Activated CD4-positive, alpha-beta T cell treated with anti-CD3 and anti-CD28 coated beads, Interleukin-2, amount 10 ng/mL, durations not matched to agents 7 days and 5 days (primary cell): Measurements from ENCODE around the gene CXCL6. TPM values are rescaled to one million over a fixed set of nuclear protein-coding genes. Genes with fewer than 3 reads are reported as not detected.

Experiments used
- CTCF ChIA-PET: fragments of 350-600 bp; sonication (Branson Sonifier 250); formaldehyde crosslinking; loops from one replicate; lab custom pipeline; 2021; ENCODE audit warnings: antibody characterized with exemption; lab: Charles Lee
- POLR2A ChIA-PET: fragments of 350-600 bp; sonication (Branson Sonifier 250); formaldehyde crosslinking; loops from one replicate; lab custom pipeline; 2021; ENCODE audit warnings: antibody characterized with exemption; lab: Charles Lee
- DNase-seq: peaks from one replicate; pipeline ENCODE4 v3.0.0-alpha.2; 2020
- H3K27ac Mint-ChIP-seq: one replicate; pipeline ENCODE4 v1.8.0; 2021; ENCODE audit warnings: mild to moderate bottlenecking, moderate library complexity, mixed read lengths
- H3K27me3 Mint-ChIP-seq: one replicate; pipeline ENCODE4 v1.8.0; 2021; ENCODE audit warnings: mixed read lengths
- H3K36me3 Mint-ChIP-seq: one replicate; pipeline ENCODE4 v1.8.0; 2021; ENCODE audit warnings: low read depth, mixed read lengths
- H3K4me1 Mint-ChIP-seq: one replicate; pipeline ENCODE4 v1.8.0; 2021; ENCODE audit warnings: mixed read lengths
- H3K4me3 Mint-ChIP-seq: one replicate; pipeline ENCODE4 v1.8.0; 2021; ENCODE audit warnings: mild to moderate bottlenecking, moderate library complexity, mixed read lengths
- H3K9me3 Mint-ChIP-seq: one replicate; pipeline ENCODE4 v1.8.0; 2021; ENCODE audit warnings: mixed read lengths
- total RNA-seq, 2 experiments: library from RNA; stranded (reverse); gene quantifications; one replicate each; pipeline ENCODE4 v1.2.3, GENCODE V29; 2021

CXCL6 gene
- not detected for total RNA-seq

GRCh38 chr4:73836373-73837279, at the start of gene CXCL6:
TSS of gene CXCL6 (plus strand) at chr4:73836678. CDS start at chr4:73836751, 73 bp downstream.
- DNase-seq = no peak
- no peaks in the 10 kb centered on the region for H3K9me3 Mint-ChIP-seq
- H3K27ac Mint-ChIP-seq = no peak within 1 kb of the TSS
- ChIA-PET CTCF (no interaction called here), POLR2A (no interaction called here)
- H3K4me3 Mint-ChIP-seq = no peak within 1 kb of the TSS
- H3K27me3 Mint-ChIP-seq = peaks cover 21% of the 10 kb centered on the region
- no peaks in the 10 kb centered on the region for H3K36me3 Mint-ChIP-seq
- no peaks in the 10 kb centered on the region for H3K4me1 Mint-ChIP-seq

GRCh38 chr4:73788411-73788810, 48.1 kb upstream of the CXCL6 start:
- Mint-ChIP-seq H3K27ac (no peak overlapping the region), H3K9me3 (no peaks in the 10 kb centered on the region), H3K27me3 (peaks cover 3% of the 10 kb centered on the region), H3K4me1 (no peaks in the 10 kb centered on the region), H3K4me3 (no peak overlapping the region), H3K36me3 (no peaks in the 10 kb centered on the region)
- POLR2A ChIA-PET = no interaction called here
- CTCF ChIA-PET = no interaction called here
- no peak for DNase-seq

GRCh38 chr4:73798842-73799241, 37.6 kb upstream of the CXCL6 start:
- H3K4me1 Mint-ChIP-seq = no peaks in the 10 kb centered on the region
- no peak overlapping the region for H3K27ac Mint-ChIP-seq
- H3K27me3 Mint-ChIP-seq = no peaks in the 10 kb centered on the region
- no peak overlapping the region for H3K4me3 Mint-ChIP-seq
- POLR2A ChIA-PET = no interaction called here
- DNase-seq = no peak
- peaks cover 4% of the 10 kb centered on the region for H3K9me3 Mint-ChIP-seq
- CTCF ChIA-PET = interaction anchor here (0.6 to 0.7 kb wide), 2 partner anchors 31 to 580 kb away, joined by 3 to 6 read pairs; no protein-coding TSS in a partner anchor
- no peaks in the 10 kb centered on the region for H3K36me3 Mint-ChIP-seq

- ChIA-PET CTCF (no interaction called here), POLR2A (no interaction called here)
- no peaks in the 10 kb centered on the region for H3K36me3 Mint-ChIP-seq
- H3K27me3 Mint-ChIP-seq = no peaks in the 10 kb centered on the region
- no peaks in the 10 kb centered on the region for H3K4me1 Mint-ChIP-seq
- DNase-seq = no peak
- H3K4me3 Mint-ChIP-seq = no peak overlapping the region
- H3K9me3 Mint-ChIP-seq = peaks cover 6% of the 10 kb centered on the region
- H3K27ac Mint-ChIP-seq = no peak overlapping the region
These were observed 36.3 kb upstream of the CXCL6 start for GRCh38 chr4:73800206-73800605.

- no peaks in the 10 kb centered on the region for H3K27me3 Mint-ChIP-seq
- no peaks in the 10 kb centered on the region for H3K36me3 Mint-ChIP-seq
- DNase-seq = no peak
- H3K9me3 Mint-ChIP-seq = peaks cover 6% of the 10 kb centered on the region
- no peak overlapping the region for H3K4me3 Mint-ChIP-seq
- H3K27ac Mint-ChIP-seq = no peak overlapping the region
- no peaks in the 10 kb centered on the region for H3K4me1 Mint-ChIP-seq
- POLR2A ChIA-PET = no interaction called here
- CTCF ChIA-PET = no interaction called here
These were observed 34.8 kb upstream of the CXCL6 start for GRCh38 chr4:73801692-73802091.

- Mint-ChIP-seq H3K36me3 (no peaks in the 10 kb centered on the region), H3K4me3 (no peak overlapping the region), H3K27ac (no peak overlapping the region), H3K4me1 (no peaks in the 10 kb centered on the region), H3K9me3 (peaks cover 6% of the 10 kb centered on the region), H3K27me3 (peaks cover 4% of the 10 kb centered on the region)
- ChIA-PET CTCF (no interaction called here), POLR2A (no interaction called here)
- DNase-seq = no peak
These were observed 33.3 kb upstream of the CXCL6 start for GRCh38 chr4:73803213-73803612.

- Mint-ChIP-seq H3K4me1 (peaks cover 6% of the 10 kb centered on the region), H3K27ac (no peak overlapping the region), H3K9me3 (no peaks in the 10 kb centered on the region), H3K27me3 (peaks cover 6% of the 10 kb centered on the region), H3K4me3 (no peak overlapping the region), H3K36me3 (no peaks in the 10 kb centered on the region)
- CTCF ChIA-PET = no interaction called here
- DNase-seq = no peak
- POLR2A ChIA-PET = no interaction called here
These were observed 26.3 kb upstream of the CXCL6 start for GRCh38 chr4:73810191-73810590.

- Mint-ChIP-seq H3K4me1 (peaks cover 9% of the 10 kb centered on the region), H3K27ac (no peak overlapping the region), H3K4me3 (no peak overlapping the region), H3K27me3 (peaks cover 6% of the 10 kb centered on the region), H3K9me3 (no peaks in the 10 kb centered on the region), H3K36me3 (no peaks in the 10 kb centered on the region)
- CTCF ChIA-PET = no interaction called here
- DNase-seq = no peak
- POLR2A ChIA-PET = no interaction called here
These were observed 24.6 kb upstream of the CXCL6 start for GRCh38 chr4:73811841-73812240.

- POLR2A ChIA-PET = no interaction called here
- CTCF ChIA-PET = no interaction called here
- DNase-seq = no peak
- H3K36me3 Mint-ChIP-seq = no peaks in the 10 kb centered on the region
- peaks cover 9% of the 10 kb centered on the region for H3K4me1 Mint-ChIP-seq
- H3K9me3 Mint-ChIP-seq = no peaks in the 10 kb centered on the region
- peaks cover 1% of the 10 kb centered on the region for H3K27me3 Mint-ChIP-seq
- H3K27ac Mint-ChIP-seq = no peak overlapping the region
- no peak overlapping the region for H3K4me3 Mint-ChIP-seq
These were observed 21.8 kb upstream of the CXCL6 start for GRCh38 chr4:73814679-73815078.

- H3K36me3 Mint-ChIP-seq = no peaks in the 10 kb centered on the region
- peaks cover 1% of the 10 kb centered on the region for H3K27me3 Mint-ChIP-seq
- ChIA-PET CTCF (no interaction called here), POLR2A (no interaction called here)
- no peaks in the 10 kb centered on the region for H3K9me3 Mint-ChIP-seq
- H3K4me3 Mint-ChIP-seq = no peak overlapping the region
- peaks cover 9% of the 10 kb centered on the region for H3K4me1 Mint-ChIP-seq
- no peak for DNase-seq
- no peak overlapping the region for H3K27ac Mint-ChIP-seq
These were observed 21.3 kb upstream of the CXCL6 start for GRCh38 chr4:73815145-73815544.

GRCh38 chr4:73816814-73817213, 19.7 kb upstream of the CXCL6 start:
- Mint-ChIP-seq H3K27me3 (no peaks in the 10 kb centered on the region), H3K27ac (no peak overlapping the region), H3K9me3 (no peaks in the 10 kb centered on the region), H3K4me3 (no peak overlapping the region), H3K4me1 (peaks cover 9% of the 10 kb centered on the region), H3K36me3 (no peaks in the 10 kb centered on the region)
- POLR2A ChIA-PET = no interaction called here
- no peak for DNase-seq
- CTCF ChIA-PET = no interaction called here

- H3K36me3 Mint-ChIP-seq = no peaks in the 10 kb centered on the region
- POLR2A ChIA-PET = no interaction called here
- CTCF ChIA-PET = no interaction called here
- H3K27ac Mint-ChIP-seq = no peak overlapping the region
- no peaks in the 10 kb centered on the region for H3K27me3 Mint-ChIP-seq
- no peaks in the 10 kb centered on the region for H3K9me3 Mint-ChIP-seq
- no peak for DNase-seq
- peaks cover 9% of the 10 kb centered on the region for H3K4me1 Mint-ChIP-seq
- no peak overlapping the region for H3K4me3 Mint-ChIP-seq
These were observed 19.1 kb upstream of the CXCL6 start for GRCh38 chr4:73817341-73817740.

- Mint-ChIP-seq H3K27ac (no peak overlapping the region), H3K4me3 (no peak overlapping the region), H3K4me1 (no peaks in the 10 kb centered on the region), H3K9me3 (no peaks in the 10 kb centered on the region), H3K27me3 (no peaks in the 10 kb centered on the region), H3K36me3 (no peaks in the 10 kb centered on the region)
- POLR2A ChIA-PET = no interaction called here
- CTCF ChIA-PET = no interaction called here
- no peak for DNase-seq
These were observed 15.2 kb upstream of the CXCL6 start for GRCh38 chr4:73821325-73821724.

GRCh38 chr4:73822389-73822788, 14.1 kb upstream of the CXCL6 start:
- no peak for DNase-seq
- Mint-ChIP-seq H3K4me1 (no peaks in the 10 kb centered on the region), H3K27ac (no peak overlapping the region), H3K9me3 (no peaks in the 10 kb centered on the region), H3K4me3 (no peak overlapping the region), H3K36me3 (no peaks in the 10 kb centered on the region), H3K27me3 (no peaks in the 10 kb centered on the region)
- ChIA-PET POLR2A (no interaction called here), CTCF (interaction anchor here (0.7 kb wide), 1 partner anchor 29 kb away, joined by 3 read pairs; no protein-coding TSS in a partner anchor)
